Keratinocyte (primary cell): ENCODE data around the gene EIF2AK2.

ENCODE experiments used
- CTCF ChIP-seq, 3 experiments: IDR thresholded peaks in 1 of 3; conservative IDR thresholded peaks in 1 of 3; optimal IDR thresholded peaks in 1 of 3; 2 replicates in 2 of 3; 3 replicates in 1 of 3; pipeline versions ENCODE3 to v1.5.1; 2011; ENCODE audit warnings: low read length in 3 of 3, mild to moderate bottlenecking in 3 of 3, moderate library complexity in 2 of 3, control low read depth in 1 of 3, inconsistent platforms in 1 of 3; ENCODE audit not compliant: insufficient read depth in 2 of 3; ENCODE audit errors: extremely low read depth in 1 of 3
- EZH2 ChIP-seq: IDR thresholded peaks from one replicate; pipeline ENCODE4 v1.6.1; 2012; ENCODE audit warnings: inconsistent platforms, mild to moderate bottlenecking, low read length, moderate library complexity

- TF ChIP-seq CTCF (optimal IDR thresholded peaks at IDR 0.05 in 1 of 3, IDR thresholded peaks at IDR 0.05 in 1 of 3, conservative IDR thresholded peaks at IDR 0.05 in 1 of 3; ENCODE audit: extremely low read depth in 1 of 3, insufficient read depth in 2 of 3, low read length in 3 of 3) (no peak), EZH2 (no peak)
Measured at GRCh38 chr2:37198681-37199065, 41.9 kb upstream of the EIF2AK2 start.
